Heart left ventricle (tissue), 16 donors: ENCODE data around the gene PTRH1. TPM values are rescaled to one million over a fixed set of nuclear protein-coding genes. Genes with fewer than 3 reads are reported as not detected.

Source experiments
- ATAC-seq, 4 donors: fragments of 200-7000 bp; cut with Tn5 transposase; one replicate each; pipeline ENCODE4 v1.9.1; 2020 to 2022; ENCODE audit warnings: moderate library complexity in 4 of 4, mild to moderate bottlenecking in 3 of 4, moderate number of reproducible peaks in 1 of 4
- DNase-seq, 5 donors: peaks; one replicate each; pipeline ENCODE4 v3.0.0-alpha.2; 2020
- H3K27ac ChIP-seq, 12 donors: fragments of 200-600 bp; sonication (generic) in 4 of 12; one replicate each; pipeline versions ENCODE4 v1.5.0 to v1.8.0; 2016 to 2022; ENCODE audit warnings: mild to moderate bottlenecking in 2 of 12
- H3K27me3 ChIP-seq, 9 donors: fragments of 200-600 bp; sonication (generic) in 2 of 9; one replicate each; pipeline versions ENCODE4 v1.5.1 to v1.8.0; 2016 to 2022; ENCODE audit warnings: mild to moderate bottlenecking in 3 of 9
- H3K36me3 ChIP-seq, 9 donors: fragments of 200-600 bp; sonication (generic) in 2 of 9; one replicate each; pipeline versions ENCODE4 v1.5.0 to v1.8.0; 2018 to 2022; ENCODE audit warnings: mild to moderate bottlenecking in 2 of 9
- H3K4me1 ChIP-seq, 12 donors: fragments of 200-600 bp; sonication (generic) in 4 of 12; one replicate each; pipeline versions ENCODE4 v1.5.0 to v1.8.0; 2016 to 2022; ENCODE audit warnings: mild to moderate bottlenecking in 3 of 12
- H3K4me3 ChIP-seq, 12 donors: fragments of 200-600 bp; sonication (generic) in 4 of 12; one replicate each; pipeline versions ENCODE4 v1.5.0 to v1.8.0; 2017 to 2022; ENCODE audit warnings: mild to moderate bottlenecking in 9 of 12, moderate library complexity in 4 of 12
- H3K9me3 ChIP-seq, 12 donors: fragments of 200-600 bp; sonication (generic) in 4 of 12; one replicate each; pipeline versions ENCODE4 v1.5.0 to v1.8.0; 2016 to 2022; ENCODE audit warnings: mild to moderate bottlenecking in 1 of 12
- CTCF ChIP-seq, 12 donors: fragments of 200-600 bp; sonication (generic) in 4 of 12; IDR thresholded peaks; one replicate each; pipeline versions ENCODE4 v1.5.0 to v1.8.0; 2018 to 2022; ENCODE audit warnings: antibody characterized with exemption in 12 of 12, mild to moderate bottlenecking in 5 of 12
- POLR2A ChIP-seq, 2 donors: fragments of 450-650 bp; IDR thresholded peaks; one replicate each; pipeline ENCODE4 v1.6.1; 2017; ENCODE audit warnings: antibody characterized with exemption in 2 of 2, mild to moderate bottlenecking in 2 of 2, moderate library complexity in 2 of 2
- WGBS, 4 donors: extraction: QIAGEN DNeasy Blood & Tissue Kit in 2 of 4; methylation state at CpG; one replicate each; pipeline versions ENCODE4 v1.1.5 to v1.1.7; 2013 to 2018; 5-methylcytosine and 5-hydroxymethylcytosine counted together
- intact Hi-C, 10 donors: fragments of 100-400 bp; cut with DNase I; formaldehyde crosslinking; loops; one replicate each; pipeline versions ENCODE4 v1.11.1 to v1.14.2; 2022
- polyA plus RNA-seq, 2 donors: library from polyadenylated mRNA; stranded (reverse); fragments of 200-250 nt; gene quantifications; one replicate each; pipeline ENCODE4 v1.2.3, GENCODE V29; 2013
- total RNA-seq, 9 donors: library from RNA; depleted of rRNA in 2 of 9; stranded (reverse); fragments of >200 nt in 2 of 9; fragmentation: NEBNext Ultra II Directional in 3 of 9; extraction: Animal tissue kit (Norgen Biotek cat#: 25700) in 3 of 9; gene quantifications; one replicate each; pipeline versions ENCODE4 v1.1.0 to v1.2.4, GENCODE V29; 2016 to 2023
- donor health status: ischemic (EF 13 %, LVEDD 7.1; RV severe dilation, severe dysfunction).
- donor health status: healthy with polysubstance abuse.
- donor health status: DM: no; HTN: yes; CAD: no.
- donor health status: DM: no; HTN: no; CAD: no.
- donor health status: ischemic (EF 25% LVEDD 6.9; RV normal size, moderate dysfunction).
- donor health status: ischemic (EF 25% LVEDD 5.7; RV mildly dilated, moderate dysfunction).
- donor health status: healthy.
- donor health status: DM: yes; HTN: yes; CAD: no.
- donor health status: ischemic (EF 35%, LVEDD 5.7; RV mildly dilated, moderate dysfunction).
- donor health status: nonischemic (EF 11% LVEDD 7.7; RV severe dilation, severe dysfunction).
- donor health status: DM: yes; HTN: yes; CAD: no.
- donor health status: PGD.
- donor health status: ischemic (EF 29% LVEDD 5.4; RV normal size, mild dysfunction).
- donor health status: nonischemic (EF 23%, LVEDD 6.1; RV moderate dilation, normal function).

PTRH1 gene
- total and polyA plus RNA-seq, 11 donors = 7.3 to 44.7 (median 14.0) TPM

GRCh38 chr9:127712371-127712770, 3.1 kb downstream of the PTRH1 start:
- intact Hi-C loops = loop anchor here in 1 of 10 donors (5.0 kb wide), 1 partner anchor 115 kb away; no protein-coding TSS in a partner anchor
- WGBS, 4 donors = 91 to 96% (median 93%) methylated on average over 11 of the region's 11 CpGs
- H3K27ac ChIP-seq = no peak overlapping the region
- H3K4me1 ChIP-seq = peaks cover 0 to 22% (median 13%) of the 10 kb centered on the region in 12 donors
- peaks cover 0 to 3% (median 0%) of the 10 kb centered on the region in 9 donors for H3K36me3 ChIP-seq
- H3K27me3 ChIP-seq = no peaks in the 10 kb centered on the region
- no peaks in the 10 kb centered on the region for H3K9me3 ChIP-seq
- no peak for TF ChIP-seq CTCF (IDR thresholded peaks at IDR 0.05)
- no peak for TF ChIP-seq POLR2A (IDR thresholded peaks at IDR 0.05)
- DNase-seq = no peak
- H3K4me3 ChIP-seq = no peak overlapping the region
- no peak for ATAC-seq

GRCh38 chr9:127711831-127712274, 3.6 kb downstream of the PTRH1 start:
- no peaks in the 10 kb centered on the region for H3K9me3 ChIP-seq
- intact Hi-C loops = loop anchor here in 1 of 10 donors (5.0 kb wide), 1 partner anchor 115 kb away; no protein-coding TSS in a partner anchor
- ATAC-seq (no peak), DNase-seq (no peak)
- peaks cover 0 to 3% (median 0%) of the 10 kb centered on the region in 9 donors for H3K36me3 ChIP-seq
- H3K4me1 ChIP-seq = peaks cover 0 to 27% (median 13%) of the 10 kb centered on the region in 12 donors
- H3K27me3 ChIP-seq = no peaks in the 10 kb centered on the region
- WGBS, 4 donors = 81 to 90% (median 87%) methylated on average over 8 to 11 of the region's 11 CpGs
- TF ChIP-seq POLR2A (IDR thresholded peaks at IDR 0.05) = no peak
- no peak for TF ChIP-seq CTCF (IDR thresholded peaks at IDR 0.05)
- H3K27ac ChIP-seq = no peak overlapping the region
- H3K4me3 ChIP-seq = no peak overlapping the region

GRCh38 chr9:127711226-127711701, 4.2 kb downstream of the PTRH1 start:
- no peaks in the 10 kb centered on the region for H3K9me3 ChIP-seq
- intact Hi-C loops = loop anchor here in 1 of 10 donors (5.0 kb wide), 1 partner anchor 114 kb away; no protein-coding TSS in a partner anchor
- peak in 1 of 5 donors; percentile 27 for DNase-seq
- peaks cover 0 to 26% (median 11%) of the 10 kb centered on the region in 12 donors for H3K4me1 ChIP-seq
- WGBS, 4 donors = 75 to 83% (median 82%) methylated on average over 8 to 9 of the region's 9 CpGs
- no peaks in the 10 kb centered on the region for H3K27me3 ChIP-seq
- H3K27ac ChIP-seq = no peak overlapping the region
- TF ChIP-seq CTCF (IDR thresholded peaks at IDR 0.05) (no peak), POLR2A (IDR thresholded peaks at IDR 0.05) (no peak)
- no peak overlapping the region for H3K4me3 ChIP-seq
- peaks cover 0 to 3% (median 0%) of the 10 kb centered on the region in 9 donors for H3K36me3 ChIP-seq
- ATAC-seq = no peak

GRCh38 chr9:127710204-127710783, 5.2 kb downstream of the PTRH1 start:
- no peak for TF ChIP-seq CTCF (IDR thresholded peaks at IDR 0.05)
- TF ChIP-seq POLR2A (IDR thresholded peaks at IDR 0.05) = no peak
- H3K27ac ChIP-seq = no peak overlapping the region
- WGBS, 4 donors = 91 to 94% (median 92%) methylated on average over 10 of the region's 10 CpGs
- intact Hi-C loops = loop anchor here in 1 of 10 donors (5.0 kb wide), 1 partner anchor 113 kb away; no protein-coding TSS in a partner anchor
- H3K9me3 ChIP-seq = no peaks in the 10 kb centered on the region
- no peaks in the 10 kb centered on the region for H3K27me3 ChIP-seq
- H3K4me1 ChIP-seq = peaks cover 0 to 21% (median 9%) of the 10 kb centered on the region in 12 donors
- ATAC-seq (no peak), DNase-seq (no peak)
- H3K36me3 ChIP-seq = peaks cover 0 to 3% (median 0%) of the 10 kb centered on the region in 9 donors
- H3K4me3 ChIP-seq = no peak overlapping the region
